AG10803 (cell line): ENCODE results near the gene KLF13.

Source experiments
- DNase-seq: peaks from one replicate; pipeline ENCODE4 v3.0.0; 2010; ENCODE audit warnings: low read depth
- H3K4me3 ChIP-seq: 2 replicates; pipeline ENCODE4 v1.5.1; 2011; ENCODE audit warnings: mild to moderate bottlenecking, low read length, control low read depth
- CTCF ChIP-seq: conservative IDR thresholded peaks from 2 replicates; pipeline ENCODE4 v1.5.1; 2011; ENCODE audit warnings: mild to moderate bottlenecking, low read length, control low read depth, inconsistent platforms

KLF13 gene

GRCh38 chr15:31330111-31330785 lies 3.6 kb downstream of the KLF13 start:
- H3K4me3 ChIP-seq, result no peak overlapping the region
- TF ChIP-seq CTCF, result no peak
- no peak for DNase-seq

GRCh38 chr15:31330836-31331235 lies 4.2 kb downstream of the KLF13 start:
- no peak for TF ChIP-seq CTCF
- H3K4me3 ChIP-seq, result no peak overlapping the region
- DNase-seq, result no peak

- no peak for TF ChIP-seq CTCF
- no peak overlapping the region for H3K4me3 ChIP-seq
- DNase-seq, result no peak
These were observed 4.8 kb downstream of the KLF13 start for GRCh38 chr15:31331389-31331788.

DNA sequence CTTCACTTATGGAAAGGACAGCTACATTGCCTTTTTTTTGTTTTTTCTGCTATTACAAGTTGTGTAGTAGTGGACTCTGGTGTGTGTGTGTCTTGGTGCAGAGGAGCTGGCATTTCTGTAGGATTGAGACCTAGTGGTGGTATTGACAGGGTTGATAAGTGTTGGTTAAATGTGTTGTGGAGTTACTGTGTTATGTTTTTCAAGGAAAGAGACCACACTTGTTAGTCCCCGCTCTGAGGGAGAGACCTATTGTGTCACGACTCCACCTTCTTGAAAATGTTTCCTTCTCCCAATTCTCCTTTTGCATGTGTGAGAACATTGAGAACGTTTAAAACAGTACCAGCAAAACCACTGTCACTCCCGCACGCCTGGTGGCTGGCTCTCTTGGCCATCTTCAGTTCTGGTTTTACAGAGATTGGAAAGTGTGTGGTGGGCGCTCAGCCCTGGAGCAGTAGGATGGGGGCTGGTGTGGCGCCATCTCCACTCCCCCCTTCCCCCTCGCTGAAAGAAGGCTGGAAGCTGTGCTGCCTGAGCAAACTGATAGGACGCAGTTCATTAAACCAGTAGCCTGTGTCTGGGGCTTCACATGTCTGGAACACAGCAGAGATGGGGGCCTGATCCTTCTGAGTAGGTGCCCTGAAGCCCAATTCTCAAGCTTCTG lies 5.5 kb downstream of the KLF13 start:
- DNase-seq, result no peak

DNA sequence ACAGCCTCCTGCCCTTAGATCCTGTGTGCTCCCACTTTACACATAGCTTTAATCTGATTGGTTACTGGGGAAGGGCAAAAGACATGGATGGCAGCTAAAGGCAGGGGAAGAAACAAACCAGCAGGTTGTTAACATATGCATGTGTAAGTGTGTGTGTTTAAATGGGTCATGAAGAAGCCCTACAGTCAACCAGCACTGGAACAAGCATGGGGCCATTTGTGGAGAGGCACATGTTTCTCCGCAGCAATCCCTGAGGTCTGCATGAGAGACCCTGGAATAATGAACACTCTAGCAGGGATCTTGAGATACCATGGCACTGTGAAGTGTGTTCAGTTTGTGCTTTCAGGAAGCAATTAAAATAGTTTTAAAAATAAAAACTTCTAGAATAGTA lies 6.0 kb downstream of the KLF13 start:
- TF ChIP-seq CTCF, result no peak
- H3K4me3 ChIP-seq, result no peak overlapping the region
- no peak for DNase-seq

More for the DNA sequence above, 5.5 kb downstream of the KLF13 start:
- TF ChIP-seq CTCF, result no peak
- no peak overlapping the region for H3K4me3 ChIP-seq

DNA sequence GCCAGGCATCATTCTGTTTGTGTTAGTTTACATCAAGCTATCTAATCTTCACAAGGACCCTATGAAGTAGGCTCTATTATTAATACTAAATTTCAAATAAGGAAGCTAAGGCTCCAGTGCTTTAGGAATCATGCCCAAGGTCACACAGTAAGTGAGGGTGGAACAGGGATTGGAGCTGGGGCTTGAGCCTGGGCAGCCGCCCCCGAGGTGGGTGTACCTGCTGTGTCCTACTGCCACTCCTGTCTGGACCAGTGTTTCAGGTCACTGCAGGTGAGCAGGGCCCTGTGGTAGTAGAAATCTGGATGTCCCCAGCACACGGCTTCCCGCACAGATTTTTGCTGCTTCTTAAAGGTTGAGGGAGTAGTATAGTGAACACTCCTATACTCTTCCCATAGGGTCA lies 6.5 kb downstream of the KLF13 start:
- H3K4me3 ChIP-seq, result no peak overlapping the region
- DNase-seq, result no peak
- no peak for TF ChIP-seq CTCF

GRCh38 chr15:31333820-31334219 lies 7.2 kb downstream of the KLF13 start:
- no peak for TF ChIP-seq CTCF
- no peak overlapping the region for H3K4me3 ChIP-seq
- no peak for DNase-seq
